Measurements from ENCODE around the gene HOOK1.

- TF ChIP-seq CTCF (conservative IDR thresholded peaks at IDR 0.05; ENCODE audit: low read depth in 2 of 2) = no peak
- TF ChIP-seq EZH2phosphoT487 (IDR thresholded peaks at IDR 0.05; ENCODE audit: unreplicated experiment) = no peak
- no peak for TF ChIP-seq EZH2 (IDR thresholded peaks at IDR 0.05; ENCODE audit: low read depth, unreplicated experiment)
- no peak for TF ChIP-seq JUNB (IDR thresholded peaks at IDR 0.05; ENCODE audit: unreplicated experiment)
- TF ChIP-seq NANOG (IDR thresholded peaks at IDR 0.05; ENCODE audit: borderline replicate concordance) = no peak
- TF ChIP-seq REST (IDR thresholded peaks at IDR 0.05; ENCODE audit: unreplicated experiment) = no peak
- TF ChIP-seq ETS1 (IDR thresholded peaks at IDR 0.05) = no peak
- TF ChIP-seq ZNF331 (CRISPR knock-in tag; IDR thresholded peaks at IDR 0.05; ENCODE audit: low read depth) = no peak
- no peak for TF ChIP-seq POLR2AphosphoS5 (IDR thresholded peaks at IDR 0.05; ENCODE audit: low read depth)
- no peak for TF ChIP-seq CREB1 (CRISPR knock-in tag; IDR thresholded peaks at IDR 0.05; ENCODE audit: low read depth)
These were observed 32.1 kb downstream of the HOOK1 start for GRCh38 chr1:59846895-59847282.

Data from GM23338 (cell line).